ENCODE data around the gene BRSK1.
A peak's percentile ranks its signal among the peaks of the same experiment; 100 is the strongest.

Gene BRSK1

DNA sequence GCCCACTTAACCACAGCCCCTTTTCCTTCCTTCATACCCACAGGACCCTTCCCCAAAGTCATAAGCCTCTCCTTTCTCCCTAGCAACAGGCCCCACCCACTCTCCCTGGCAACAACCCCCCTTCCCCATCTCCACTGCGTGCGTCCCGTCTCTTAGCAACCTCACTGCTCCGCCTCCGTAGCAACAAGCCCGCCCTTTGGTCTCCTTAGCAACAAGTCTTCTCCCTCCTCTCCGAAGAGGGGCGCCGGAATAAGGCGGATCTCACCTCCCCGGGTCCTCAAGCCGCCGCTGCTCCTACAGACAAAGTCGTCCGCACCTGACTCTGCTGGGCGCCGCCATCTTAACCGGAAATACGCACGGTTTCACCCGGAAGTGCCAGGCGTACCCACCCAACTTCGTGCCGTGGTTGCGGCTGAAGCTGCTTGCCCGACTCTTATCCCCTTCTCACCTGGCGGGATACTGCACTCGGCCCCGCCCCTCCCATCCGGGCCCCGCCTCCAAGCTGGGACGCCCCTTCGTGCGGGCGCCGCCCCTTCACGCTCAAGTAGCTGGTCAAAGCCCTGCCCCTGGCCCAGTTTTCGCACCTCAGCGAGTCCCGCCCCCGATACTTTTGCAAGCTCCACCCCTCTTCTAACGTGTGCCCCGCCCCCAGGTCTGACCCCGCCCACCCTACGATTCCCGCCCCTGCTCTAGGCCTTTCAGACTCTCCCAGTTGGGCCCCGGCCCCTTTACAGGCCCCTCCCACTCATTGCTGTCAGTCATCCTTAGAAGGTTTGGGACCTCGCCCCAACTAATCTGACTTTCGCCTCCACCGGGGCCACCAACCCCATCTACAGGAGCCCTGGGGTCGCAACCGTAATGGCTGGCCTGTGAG, 3.8 kb upstream of the BRSK1 start, which contains the start of gene HSPBP1:
Gene HSPBP1, minus strand, starts transcription at position 341 of the 874 bp plus-strand sequence. CDS start 502 bp downstream, outside the sequence.
- TF ChIP-seq, protein P1, sequence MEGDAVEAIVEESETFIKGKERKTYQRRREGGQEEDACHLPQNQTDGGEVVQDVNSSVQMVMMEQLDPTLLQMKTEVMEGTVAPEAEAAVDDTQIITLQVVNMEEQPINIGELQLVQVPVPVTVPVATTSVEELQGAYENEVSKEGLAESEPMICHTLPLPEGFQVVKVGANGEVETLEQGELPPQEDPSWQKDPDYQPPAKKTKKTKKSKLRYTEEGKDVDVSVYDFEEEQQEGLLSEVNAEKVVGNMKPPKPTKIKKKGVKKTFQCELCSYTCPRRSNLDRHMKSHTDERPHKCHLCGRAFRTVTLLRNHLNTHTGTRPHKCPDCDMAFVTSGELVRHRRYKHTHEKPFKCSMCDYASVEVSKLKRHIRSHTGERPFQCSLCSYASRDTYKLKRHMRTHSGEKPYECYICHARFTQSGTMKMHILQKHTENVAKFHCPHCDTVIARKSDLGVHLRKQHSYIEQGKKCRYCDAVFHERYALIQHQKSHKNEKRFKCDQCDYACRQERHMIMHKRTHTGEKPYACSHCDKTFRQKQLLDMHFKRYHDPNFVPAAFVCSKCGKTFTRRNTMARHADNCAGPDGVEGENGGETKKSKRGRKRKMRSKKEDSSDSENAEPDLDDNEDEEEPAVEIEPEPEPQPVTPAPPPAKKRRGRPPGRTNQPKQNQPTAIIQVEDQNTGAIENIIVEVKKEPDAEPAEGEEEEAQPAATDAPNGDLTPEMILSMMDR (conservative IDR thresholded peaks at IDR 0.05; ENCODE audit: control insufficient read depth, insufficient read depth, low read depth, low read length), result no peak
- H3K4me3 ChIP-seq (ENCODE audit: control insufficient read depth, low read depth, low read length), result peak within 1 kb of the TSS; percentile 77
- peak; percentile 90 for DNase-seq (ENCODE audit: low read depth)

DNA sequence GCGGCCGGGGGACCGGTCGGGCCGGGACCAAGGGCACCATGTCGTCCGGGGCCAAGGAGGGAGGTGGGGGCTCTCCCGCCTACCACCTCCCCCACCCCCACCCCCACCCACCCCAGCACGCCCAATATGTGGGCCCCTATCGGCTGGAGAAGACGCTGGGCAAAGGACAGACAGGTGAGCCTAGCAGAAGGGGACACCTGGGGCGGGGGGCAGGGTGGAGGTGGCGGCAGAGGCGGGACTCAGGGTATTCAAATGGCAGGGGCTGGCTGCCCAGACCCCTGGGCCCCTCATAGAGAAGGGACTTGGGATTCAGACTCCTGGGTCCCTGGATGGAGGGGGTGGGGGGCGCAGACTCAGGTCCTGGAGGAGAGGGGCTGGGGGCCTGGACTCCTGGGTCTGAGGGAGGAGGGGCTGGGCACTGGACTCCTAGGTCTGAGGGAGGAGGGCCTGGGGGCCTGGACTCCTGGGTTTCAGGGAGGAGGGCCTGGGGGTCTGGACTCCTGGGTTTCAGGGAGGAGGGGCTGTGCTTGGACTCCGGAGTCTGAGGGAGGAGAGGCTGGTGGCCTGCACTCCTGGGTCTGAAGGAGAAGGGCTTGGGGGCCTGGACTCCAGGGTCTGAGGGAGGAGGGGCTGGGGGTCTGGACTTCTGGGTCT, 735 bp downstream of the BRSK1 start:
- TF ChIP-seq, protein P1 (conservative IDR thresholded peaks at IDR 0.05; ENCODE audit: control insufficient read depth, insufficient read depth, low read depth, low read length), result no peak
- peak overlapping the region; percentile 21 for H3K4me3 ChIP-seq (ENCODE audit: control insufficient read depth, low read depth, low read length)
- no peak for DNase-seq (ENCODE audit: low read depth)

DNA sequence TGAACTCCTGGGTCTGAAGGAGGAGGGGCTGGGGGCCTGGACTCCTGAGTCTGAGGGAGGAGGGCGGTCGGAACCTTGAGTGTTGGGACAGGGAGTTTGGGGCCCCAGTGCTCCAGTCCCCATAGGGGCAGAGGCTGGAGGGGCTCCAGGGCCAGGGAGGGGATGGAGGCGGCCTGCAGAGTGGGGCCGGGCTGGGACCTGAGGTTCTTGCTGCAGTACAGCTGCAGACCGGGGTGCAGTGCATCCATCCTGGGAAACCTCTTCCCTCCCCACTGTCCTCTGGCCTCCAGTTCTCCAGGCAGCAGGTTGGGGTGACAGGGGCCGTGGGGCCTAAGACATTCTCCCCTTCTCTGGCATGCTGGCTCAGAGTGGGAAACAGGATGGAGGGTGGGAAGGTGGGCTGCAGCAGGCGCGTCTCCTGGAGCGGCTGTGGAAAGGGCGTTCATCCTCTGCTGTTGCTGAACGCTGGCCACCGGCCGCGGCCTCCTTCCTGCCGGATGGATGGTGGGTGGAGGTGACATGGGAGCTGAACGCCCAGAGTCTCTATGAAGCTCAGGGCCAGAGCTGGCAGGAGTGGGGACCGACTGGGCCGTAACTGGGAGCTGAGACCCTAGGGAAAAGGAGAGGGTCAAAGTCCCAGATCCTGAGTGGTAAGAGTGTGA, 1.6 kb downstream of the BRSK1 start:
- TF ChIP-seq, protein P1 (conservative IDR thresholded peaks at IDR 0.05; ENCODE audit: control insufficient read depth, insufficient read depth, low read depth, low read length), result no peak
- H3K4me3 ChIP-seq (ENCODE audit: control insufficient read depth, low read depth, low read length), result no peak overlapping the region
- no peak for DNase-seq (ENCODE audit: low read depth)

DNA sequence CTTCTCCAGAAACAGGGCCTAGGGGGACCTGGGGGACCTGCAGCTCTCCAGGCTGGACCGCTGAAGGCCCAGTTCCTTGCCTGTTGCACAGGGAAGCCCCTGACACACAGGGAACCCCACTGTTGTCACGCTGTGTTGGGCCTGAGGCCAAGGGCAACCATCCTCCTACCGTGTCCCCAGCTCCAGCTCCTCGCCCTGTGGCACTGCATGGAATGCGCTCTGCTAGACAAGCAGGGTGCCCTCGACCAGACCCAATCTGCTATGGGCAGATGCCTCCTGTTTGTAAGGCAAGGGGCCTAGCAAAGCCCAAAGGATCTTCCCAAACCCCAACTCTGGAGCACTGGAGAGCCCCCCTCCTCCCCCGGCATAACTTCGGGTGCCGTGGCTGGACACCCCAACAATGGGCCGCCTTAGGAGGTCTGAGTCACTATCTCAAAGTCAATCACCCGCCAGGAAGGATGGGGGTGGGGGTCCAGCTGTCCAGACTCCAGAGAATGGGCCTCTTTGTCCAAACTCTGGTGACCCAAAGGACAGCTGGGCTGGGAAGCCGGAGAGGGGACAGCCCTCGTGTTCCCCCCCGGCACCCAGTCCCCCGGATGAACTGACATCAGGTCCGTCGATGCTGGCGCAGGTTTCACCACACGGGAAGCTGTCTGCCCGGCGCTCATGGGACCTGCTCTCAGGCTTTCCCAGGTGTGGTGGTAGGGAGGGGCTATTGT, 3.7 kb downstream of the BRSK1 start:
- DNase-seq (ENCODE audit: low read depth), result no peak
- no peak overlapping the region for H3K4me3 ChIP-seq (ENCODE audit: control insufficient read depth, low read depth, low read length)
- TF ChIP-seq, protein P1 (conservative IDR thresholded peaks at IDR 0.05; ENCODE audit: control insufficient read depth, insufficient read depth, low read depth, low read length), result no peak

DNA sequence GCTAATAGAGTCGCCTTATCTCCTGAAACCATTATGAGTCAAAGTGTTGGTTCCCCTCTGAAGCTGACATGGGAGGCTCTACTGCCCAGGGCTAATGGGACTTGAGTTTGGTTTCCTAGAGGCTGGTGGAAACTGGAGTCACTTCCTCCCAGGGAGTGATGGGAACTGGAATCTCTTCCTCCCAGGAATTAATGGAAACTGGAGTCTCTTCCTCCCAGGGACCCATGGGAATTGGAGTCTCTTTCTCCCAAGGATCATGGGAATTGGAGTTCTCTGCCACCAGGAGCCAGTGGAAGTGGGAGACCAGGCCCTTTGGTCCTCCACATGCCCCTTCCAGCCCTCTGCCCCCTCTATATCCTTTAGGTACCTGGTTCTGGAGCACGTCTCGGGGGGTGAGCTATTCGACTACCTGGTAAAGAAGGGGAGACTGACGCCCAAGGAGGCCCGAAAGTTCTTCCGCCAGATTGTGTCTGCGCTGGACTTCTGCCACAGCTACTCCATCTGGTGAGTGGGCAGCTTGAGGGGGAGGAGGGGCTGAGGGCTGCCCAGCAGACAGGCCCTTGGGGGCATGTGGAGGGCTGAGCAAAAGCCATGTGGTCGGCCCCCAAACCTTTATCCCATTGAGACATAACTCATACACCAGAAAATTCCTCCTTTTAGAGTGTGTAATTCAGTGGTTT, 5.5 kb downstream of the BRSK1 start:
- TF ChIP-seq, protein P1 (conservative IDR thresholded peaks at IDR 0.05; ENCODE audit: control insufficient read depth, insufficient read depth, low read depth, low read length), result no peak
- peak; percentile 46 for DNase-seq (ENCODE audit: low read depth)
- H3K4me3 ChIP-seq (ENCODE audit: control insufficient read depth, low read depth, low read length), result no peak overlapping the region

Data from fibroblast of mammary gland (primary cell).